ENCODE data around the gene SPACA9.

GRCh38 chr9:132855904-132856303 lies 22.8 kb upstream of the SPACA9 start:
- TF ChIP-seq YY1 (IDR thresholded peaks at IDR 0.05; ENCODE audit: insufficient read depth, insufficient read length) (no peak), ZNF274 (IDR thresholded peaks at IDR 0.05; ENCODE audit: low read depth, low read length) (no peak)

Measured in NT2/D1 (cell line).